Neural progenitor cell (in vitro differentiated cells): Measurements from ENCODE around the gene SNRNP200.

Experiments used
- CTCF ChIP-seq: fragments of 200-600 bp; sonication (generic); IDR thresholded peaks from 2 replicates; pipeline ENCODE4 v1.5.1; 2017; ENCODE audit warnings: antibody characterized with exemption, mild to moderate bottlenecking
- EZH2 ChIP-seq: fragments of 200-600 bp; sonication (generic); IDR thresholded peaks from 2 replicates; pipeline ENCODE4 v1.6.1; 2017; ENCODE audit warnings: antibody characterized with exemption, mild to moderate bottlenecking, moderate library complexity
- EZH2phosphoT487 ChIP-seq: fragments of 200-600 bp; sonication (generic); IDR thresholded peaks from 2 replicates; pipeline ENCODE4 v1.6.1; 2017; ENCODE audit warnings: antibody characterized with exemption

- TF ChIP-seq CTCF (no peak), EZH2 (no peak), EZH2phosphoT487 (no peak)
These were observed 61.5 kb downstream of the SNRNP200 start for GRCh38 chr2:96243843-96244242.
